Iris pigment epithelial cell (primary cell): Measurements from ENCODE around the gene RNF169.
"Not testable (repeated sequence)": the region's sequence is repeated elsewhere in the genome, so short reads cannot be mapped to it uniquely, and the experiment has no call there.

Experiments used
- DNase-seq: peaks from one replicate; pipeline ENCODE4 v3.0.0-alpha.2; 2011; ENCODE audit warnings: low read depth

RNF169 gene

GRCh38 chr11:74726547-74727182 lies 22.0 kb upstream of the RNF169 start:
- DNase-seq: peak; percentile 73

GRCh38 chr11:74729397-74729796 lies 19.3 kb upstream of the RNF169 start:
- no peak for DNase-seq

- DNase-seq: no peak
Observed at GRCh38 chr11:74730571-74731260, 17.9 kb upstream of the RNF169 start.

GRCh38 chr11:74731301-74732094 lies 17.2 kb upstream of the RNF169 start, which contains the start of gene CHRDL2:
TSS of gene CHRDL2 (minus strand) at chr11:74731426. CDS start at chr11:74730888, 538 bp downstream.
- DNase-seq: peak; percentile 52

GRCh38 chr11:74734559-74734925 lies 14.1 kb upstream of the RNF169 start:
- no peak for DNase-seq

- DNase-seq: no peak
Observed at GRCh38 chr11:74735365-74735928, 13.2 kb upstream of the RNF169 start.

GRCh38 chr11:74736031-74736430 lies 12.6 kb upstream of the RNF169 start:
- no peak for DNase-seq

GRCh38 chr11:74739546-74740270 lies 8.9 kb upstream of the RNF169 start:
- DNase-seq: peak; percentile 68

- DNase-seq: no peak
Observed at GRCh38 chr11:74742070-74742469, 6.6 kb upstream of the RNF169 start.

GRCh38 chr11:74743640-74744039 lies 5.0 kb upstream of the RNF169 start:
- no peak for DNase-seq

- DNase-seq: no peak
Observed at GRCh38 chr11:74744277-74744676, 4.4 kb upstream of the RNF169 start.

GRCh38 chr11:74746868-74747267 lies 1.8 kb upstream of the RNF169 start:
- no peak for DNase-seq

GRCh38 chr11:74749127-74749964 lies 697 bp downstream of the RNF169 start:
- peak; percentile 42 for DNase-seq

GRCh38 chr11:74749965-74750296 lies 1.3 kb downstream of the RNF169 start:
- no peak for DNase-seq

GRCh38 chr11:74750598-74750997 lies 1.9 kb downstream of the RNF169 start:
- DNase-seq: not testable (repeated sequence)

- no peak for DNase-seq
Observed at GRCh38 chr11:74751303-74751702, 2.7 kb downstream of the RNF169 start.

GRCh38 chr11:74754507-74755252 lies 6.0 kb downstream of the RNF169 start:
- DNase-seq: peak; percentile 92

GRCh38 chr11:74755395-74755995 lies 6.8 kb downstream of the RNF169 start:
- peak; percentile 53 for DNase-seq

GRCh38 chr11:74756571-74756970 lies 7.9 kb downstream of the RNF169 start:
- peak; percentile 7 for DNase-seq

GRCh38 chr11:74766905-74767304 lies 18.3 kb downstream of the RNF169 start:
- DNase-seq: no peak
